H9 (cell line): Measurements from ENCODE around the gene GNPTAB. TPM values are rescaled to one million over a fixed set of nuclear protein-coding genes. Genes with fewer than 3 reads are reported as not detected.
"Not testable (repeated sequence)": the region's sequence is repeated elsewhere in the genome, so short reads cannot be mapped to it uniquely, and the experiment has no call there.

ENCODE experiments used
- DNase-seq: peaks from one replicate; pipeline ENCODE4 v3.0.0-alpha.2; 2017
- H2AFZ ChIP-seq: one replicate; pipeline ENCODE4 v1.6.1; 2013; ENCODE audit warnings: mild to moderate bottlenecking, low read length, control low read depth, moderate library complexity
- H2AK5ac ChIP-seq: 2 replicates; pipeline ENCODE4 v1.6.1; 2013; ENCODE audit warnings: low read length, control low read depth, mixed read lengths; ENCODE audit not compliant: insufficient read length
- H2BK120ac ChIP-seq: one replicate; pipeline ENCODE4 v1.6.1; 2013; ENCODE audit warnings: low read depth, mild to moderate bottlenecking, low read length, control low read depth, inconsistent platforms; ENCODE audit not compliant: poor library complexity, severe bottlenecking
- H2BK12ac ChIP-seq: 2 replicates; pipeline ENCODE4 v1.6.1; 2013; ENCODE audit warnings: low read length, control low read depth, mixed read lengths, low read depth; ENCODE audit not compliant: insufficient read length
- H2BK15ac ChIP-seq: 2 replicates; pipeline ENCODE4 v1.6.1; 2013; ENCODE audit warnings: low read depth, low read length, control low read depth
- H2BK20ac ChIP-seq: one replicate; pipeline ENCODE4 v1.6.1; 2013; ENCODE audit warnings: low read depth, mild to moderate bottlenecking, low read length, control low read depth, inconsistent platforms; ENCODE audit not compliant: poor library complexity, severe bottlenecking
- H2BK5ac ChIP-seq: 2 replicates; pipeline ENCODE4 v1.6.1; 2013; ENCODE audit warnings: low read length, control low read depth, mixed read lengths; ENCODE audit not compliant: insufficient read length
- H3K14ac ChIP-seq: 2 replicates; pipeline ENCODE4 v1.6.1; 2013; ENCODE audit warnings: low read length, control low read depth; ENCODE audit not compliant: insufficient read depth
- H3K18ac ChIP-seq: 2 replicates; pipeline ENCODE4 v1.6.1; 2013; ENCODE audit warnings: low read depth, mild to moderate bottlenecking, mixed read lengths, low read length, control low read depth; ENCODE audit not compliant: insufficient read length
- H3K23ac ChIP-seq: 2 replicates; pipeline ENCODE4 v1.6.1; 2013; ENCODE audit warnings: low read length, control low read depth, mixed read lengths, low read depth; ENCODE audit not compliant: insufficient read length
- H3K23me2 ChIP-seq: 2 replicates; pipeline ENCODE4 v1.6.1; 2013; ENCODE audit warnings: low read depth, mild to moderate bottlenecking, mixed read lengths, low read length, control low read depth; ENCODE audit not compliant: insufficient read length, poor library complexity, severe bottlenecking
- H3K27ac ChIP-seq: 2 replicates; pipeline ENCODE4 v1.5.1; 2013; ENCODE audit warnings: low read length, control low read depth, mixed read lengths, low read depth; ENCODE audit not compliant: insufficient read length
- H3K27me3 ChIP-seq: 2 replicates; pipeline ENCODE4 v1.6.1; 2013; ENCODE audit warnings: low read length, control low read depth, inconsistent platforms; ENCODE audit not compliant: insufficient read depth
- H3K4ac ChIP-seq: 2 replicates; pipeline ENCODE4 v1.6.1; 2013; ENCODE audit warnings: low read depth, mild to moderate bottlenecking, control low read depth, inconsistent platforms, low read length, moderate library complexity
- H3K4me1 ChIP-seq: 2 replicates; pipeline ENCODE4 v1.6.1; 2013; ENCODE audit warnings: low read length, control low read depth, inconsistent platforms; ENCODE audit not compliant: insufficient read depth
- H3K4me2 ChIP-seq: 2 replicates; pipeline ENCODE4 v1.6.1; 2013; ENCODE audit warnings: low read length, control low read depth, mixed read lengths; ENCODE audit not compliant: insufficient read length, insufficient read depth
- H3K56ac ChIP-seq: 2 replicates; pipeline ENCODE4 v1.6.1; 2013; ENCODE audit warnings: low read depth, mild to moderate bottlenecking, mixed read lengths, low read length, control low read depth; ENCODE audit not compliant: insufficient read length
- H3K79me1 ChIP-seq: 2 replicates; pipeline ENCODE4 v1.6.1; 2013; ENCODE audit warnings: low read depth, mild to moderate bottlenecking, moderate library complexity, low read length, control low read depth, inconsistent platforms; ENCODE audit not compliant: insufficient read depth, poor library complexity, severe bottlenecking
- H3K79me2 ChIP-seq: 2 replicates; pipeline ENCODE4 v1.6.1; 2013; ENCODE audit warnings: low read length, control low read depth, inconsistent platforms; ENCODE audit not compliant: insufficient read depth
- H3K9ac ChIP-seq: 2 replicates; pipeline ENCODE4 v1.6.1; 2013; ENCODE audit warnings: low read length, control low read depth, mixed read lengths; ENCODE audit not compliant: insufficient read length; ENCODE audit errors: extremely low read depth
- H3K9me3 ChIP-seq: one replicate; pipeline ENCODE4 v1.6.1; 2013; ENCODE audit warnings: low read depth, low read length, inconsistent platforms; ENCODE audit not compliant: control insufficient read depth
- H3T11ph ChIP-seq: one replicate; pipeline ENCODE4 v1.6.1; 2013; ENCODE audit warnings: mild to moderate bottlenecking, low read length, control low read depth, inconsistent platforms
- H4K20me1 ChIP-seq: one replicate; pipeline ENCODE4 v1.6.1; 2013; ENCODE audit not compliant: control insufficient read depth, insufficient read length, insufficient read depth
- H4K5ac ChIP-seq: 2 replicates; pipeline ENCODE4 v1.6.1; 2013; ENCODE audit warnings: low read depth, mild to moderate bottlenecking, mixed read lengths, low read length, control low read depth; ENCODE audit not compliant: insufficient read length
- H4K8ac ChIP-seq: replicated peaks from 2 replicates; pipeline ENCODE4 v1.6.1; 2013; ENCODE audit warnings: low read length, control low read depth, mixed read lengths, low read depth; ENCODE audit not compliant: insufficient read length
- H4K91ac ChIP-seq: 2 replicates; pipeline ENCODE4 v1.6.1; 2013; ENCODE audit warnings: low read depth, mild to moderate bottlenecking, moderate library complexity, mixed read lengths, low read length, control low read depth; ENCODE audit not compliant: insufficient read length
- H3K27ac Mint-ChIP-seq, 3 experiments: 2 replicates in 2 of 3; 3 replicates in 1 of 3; pipeline ENCODE4 v1.8.0; 2020 to 2021; ENCODE audit warnings: mixed read lengths in 3 of 3, mild to moderate bottlenecking in 1 of 3, moderate library complexity in 1 of 3
- H3K27me3 Mint-ChIP-seq: 2 replicates; pipeline ENCODE4 v1.8.0; 2021; ENCODE audit warnings: low read depth, mild to moderate bottlenecking, moderate library complexity, mixed read lengths
- H3K36me3 Mint-ChIP-seq, 3 experiments: 2 replicates in 2 of 3; 3 replicates in 1 of 3; pipeline ENCODE4 v1.8.0; 2020 to 2021; ENCODE audit warnings: low read depth in 3 of 3, mixed read lengths in 3 of 3; ENCODE audit not compliant: insufficient read depth in 1 of 3
- H3K4me1 Mint-ChIP-seq, 2 experiments: 2 replicates each; pipeline ENCODE4 v1.8.0; 2020; ENCODE audit warnings: mixed read lengths in 2 of 2
- H3K4me3 Mint-ChIP-seq, 2 experiments: 2 replicates in 1 of 2; 3 replicates in 1 of 2; pipeline ENCODE4 v1.8.0; 2020 to 2021; ENCODE audit warnings: mild to moderate bottlenecking in 2 of 2, mixed read lengths in 2 of 2, moderate library complexity in 1 of 2
- H3K9me3 Mint-ChIP-seq, 2 experiments: 2 replicates in 1 of 2; 3 replicates in 1 of 2; pipeline ENCODE4 v1.8.0; 2020; ENCODE audit warnings: mild to moderate bottlenecking in 2 of 2, mixed read lengths in 2 of 2, moderate library complexity in 1 of 2
- CTCF ChIP-seq: fragments of 200-600 bp; sonication (generic); conservative IDR thresholded peaks from 3 replicates; pipeline ENCODE4 v1.8.0; 2021; ENCODE audit warnings: antibody characterized with exemption, mild to moderate bottlenecking
- WGBS: extraction: QIAGEN DNeasy Blood & Tissue Kit; methylation state at CpG from one replicate; pipeline ENCODE4 v1.1.7; 2013; ENCODE audit warnings: missing lambda C conversion rate, low lambda C conversion rate, mixed read lengths; ENCODE audit not compliant: insufficient read length; ENCODE audit errors: extremely low coverage; 5-methylcytosine and 5-hydroxymethylcytosine counted together
- total RNA-seq: library from RNA; stranded (reverse); gene quantifications from 2 replicates; pipeline ENCODE4 v1.2.1, GENCODE V29; 2021

Gene GNPTAB
- total RNA-seq, 1 experiment from 2014 or later: 44.3 TPM

- H3K9me3 ChIP-seq: no peaks in the 10 kb centered on the region
- peaks cover 4 to 7% of the 10 kb centered on the region in 2 experiments; a peak in 4 of 5 replicates for H3K9me3 Mint-ChIP-seq
- no CpG with 5 or more reads among the region's 2 CpGs for WGBS
- no peaks in the 10 kb centered on the region for H3K27me3 ChIP-seq
- no peak overlapping the region for H3K56ac ChIP-seq
- H2BK5ac ChIP-seq: no peak overlapping the region
- no peak overlapping the region for H3T11ph ChIP-seq
- no peak overlapping the region for H2BK120ac ChIP-seq
- H4K5ac ChIP-seq: no peak overlapping the region
- H4K20me1 ChIP-seq: no peaks in the 10 kb centered on the region
- H3K27ac ChIP-seq: no peak overlapping the region
- no peak overlapping the region for H3K4me2 ChIP-seq
- peaks cover 0 to 6% (median 2%) of the 10 kb centered on the region in 3 experiments; a peak in 2 of 7 replicates for H3K36me3 Mint-ChIP-seq
- H3K4me3 Mint-ChIP-seq: no peak overlapping the region
- peaks cover 2% of the 10 kb centered on the region; the same call in 1 of the 2 replicates for H3K27me3 Mint-ChIP-seq
- H3K18ac ChIP-seq: no peak overlapping the region
- H3K79me1 ChIP-seq: no peaks in the 10 kb centered on the region
- no peak overlapping the region for H3K23ac ChIP-seq
- no peak overlapping the region for H3K27ac Mint-ChIP-seq
- H3K4me1 Mint-ChIP-seq: peaks cover 3 to 5% of the 10 kb centered on the region in 2 experiments; a peak in 2 of 4 replicates
- H2BK20ac ChIP-seq: no peak overlapping the region
- no peak for TF ChIP-seq CTCF
- no peak overlapping the region for H4K8ac ChIP-seq
- H2BK15ac ChIP-seq: no peak overlapping the region
- no peak overlapping the region for H2AFZ ChIP-seq
- no peak overlapping the region for H3K9ac ChIP-seq
- no peaks in the 10 kb centered on the region for H3K79me2 ChIP-seq
- no peak overlapping the region for H2AK5ac ChIP-seq
- no peak overlapping the region for H4K91ac ChIP-seq
- no peak overlapping the region for H3K14ac ChIP-seq
- DNase-seq: no peak
- H3K4ac ChIP-seq: no peak overlapping the region
- no peak overlapping the region for H2BK12ac ChIP-seq
- no peaks in the 10 kb centered on the region for H3K23me2 ChIP-seq
- no peaks in the 10 kb centered on the region; the same call in 1 of the 2 replicates for H3K4me1 ChIP-seq
Observed at GRCh38 chr12:101862245-101862644, 31.5 kb upstream of the GNPTAB start.

GRCh38 chr12:101861688-101862087 is 30.9 kb upstream of the GNPTAB start:
- H3K4me3 Mint-ChIP-seq, H3K4me1 Mint-ChIP-seq, H3K9me3 Mint-ChIP-seq, H2AFZ ChIP-seq, H2BK120ac ChIP-seq, H3K18ac ChIP-seq, H4K5ac ChIP-seq, H3K9ac ChIP-seq, H3K4me1 ChIP-seq, H3K27ac Mint-ChIP-seq, H2BK12ac ChIP-seq, H3K23ac ChIP-seq, H3K56ac ChIP-seq, H3K4ac ChIP-seq, H3K4me2 ChIP-seq, H3K36me3 Mint-ChIP-seq, H4K8ac ChIP-seq, H2BK15ac ChIP-seq, H4K20me1 ChIP-seq, H3K9me3 ChIP-seq, H2BK20ac ChIP-seq, H3K27me3 Mint-ChIP-seq, H3K27ac ChIP-seq, H3T11ph ChIP-seq, DNase-seq, H3K79me1 ChIP-seq, H3K27me3 ChIP-seq, H3K14ac ChIP-seq, H3K79me2 ChIP-seq, H3K23me2 ChIP-seq, H4K91ac ChIP-seq, H2BK5ac ChIP-seq, H2AK5ac ChIP-seq: not testable (repeated sequence)
- WGBS: no CpG with 5 or more reads among the region's 2 CpGs
